ENCODE results near the gene SMYD4. TPM values are rescaled to one million over a fixed set of nuclear protein-coding genes. Genes with fewer than 3 reads are reported as not detected.

The SMYD4 gene
- total and polyA plus RNA-seq, 12 donors, result 5.1 to 20.2 (median 14.6) TPM

GRCh38 chr17:1830288-1830687 is 586 bp upstream of the SMYD4 start:
- peak overlapping the region in 4 of 5 donors; percentile 54 to 91 (median 82) for H3K27ac ChIP-seq
- H3K4me3 ChIP-seq, result peak overlapping the region; percentile 62 to 87 (median 74)
- intact Hi-C loops (cut with DNase I), result no loop called here
- WGBS, 4 donors, result 0 to 2% (median 1%) methylated on average over 11 of the region's 11 CpGs
- H3K9me3 ChIP-seq (replicated peaks in 1 of 3), result no peaks in the 10 kb centered on the region
- H3K4me1 ChIP-seq (replicated peaks in 1 of 2), result peaks cover 9 to 11% of the 10 kb centered on the region in 2 donors
- TF ChIP-seq CTCF (IDR thresholded peaks at IDR 0.05) (no peak), POLR2A (IDR thresholded peaks at IDR 0.05) (no peak)
- no peak for DNase-seq
- H3K27me3 ChIP-seq, result no peaks in the 10 kb centered on the region
- H3K36me3 ChIP-seq (replicated peaks in 1 of 2), result peaks cover 0 to 18% of the 10 kb centered on the region in 2 donors

GRCh38 chr17:1829216-1829591 is 498 bp downstream of the SMYD4 start:
- peaks cover 0 to 18% of the 10 kb centered on the region in 2 donors for H3K36me3 ChIP-seq (replicated peaks in 1 of 2)
- no peak for TF ChIP-seq POLR2A (IDR thresholded peaks at IDR 0.05)
- no peak for TF ChIP-seq CTCF (IDR thresholded peaks at IDR 0.05)
- peak overlapping the region in 3 of 4 donors; percentile 62 to 87 (median 81) for H3K4me3 ChIP-seq
- intact Hi-C loops (cut with DNase I), result no loop called here
- 0 to 4% (median 1%) methylated on average over 6 to 13 of the region's 13 CpGs for WGBS, 4 donors
- H3K4me1 ChIP-seq (replicated peaks in 1 of 2), result peaks cover 9 to 11% of the 10 kb centered on the region in 2 donors
- no peaks in the 10 kb centered on the region for H3K27me3 ChIP-seq
- H3K9me3 ChIP-seq (replicated peaks in 1 of 3), result no peaks in the 10 kb centered on the region
- DNase-seq, result peak in 3 of 7 donors; percentile 7 to 28 (median 28)
- peak overlapping the region; percentile 41 to 91 (median 81) for H3K27ac ChIP-seq

- WGBS, 4 donors, result 69 to 79% (median 72%) methylated on average over 7 of the region's 7 CpGs
- H3K27me3 ChIP-seq, result no peaks in the 10 kb centered on the region
- H3K4me1 ChIP-seq (replicated peaks in 1 of 2), result no peaks in the 10 kb centered on the region
- H3K27ac ChIP-seq, result no peak overlapping the region
- H3K9me3 ChIP-seq (replicated peaks in 1 of 3), result no peaks in the 10 kb centered on the region
- no peak for DNase-seq
- H3K4me3 ChIP-seq, result no peak overlapping the region
- TF ChIP-seq POLR2A (IDR thresholded peaks at IDR 0.05) (no peak), CTCF (IDR thresholded peaks at IDR 0.05) (no peak)
- intact Hi-C loops (cut with DNase I), result no loop called here
- peaks cover 0 to 3% of the 10 kb centered on the region in 2 donors for H3K36me3 ChIP-seq (replicated peaks in 1 of 2)
These were observed 9.0 kb downstream of the SMYD4 start for GRCh38 chr17:1820528-1821252.

GRCh38 chr17:1813088-1813487 is 16.6 kb downstream of the SMYD4 start:
- H3K27ac ChIP-seq, result no peak overlapping the region
- TF ChIP-seq CTCF (IDR thresholded peaks at IDR 0.05) (no peak), POLR2A (IDR thresholded peaks at IDR 0.05) (no peak)
- no peaks in the 10 kb centered on the region for H3K27me3 ChIP-seq
- H3K4me1 ChIP-seq (replicated peaks in 1 of 2), result no peaks in the 10 kb centered on the region
- intact Hi-C loops (cut with DNase I), result no loop called here
- no peaks in the 10 kb centered on the region for H3K9me3 ChIP-seq (replicated peaks in 1 of 3)
- peaks cover 0 to 15% of the 10 kb centered on the region in 2 donors for H3K36me3 ChIP-seq (replicated peaks in 1 of 2)
- H3K4me3 ChIP-seq, result no peak overlapping the region
- no peak for DNase-seq
- WGBS, 4 donors, result 71 to 80% (median 77%) methylated on average over 5 of the region's 5 CpGs

All from adrenal gland (tissue), 12 donors.